PFSK-1 (cell line): ENCODE measurements around the gene ROBO1.

Experiments used
- SIN3A ChIP-seq: IDR thresholded peaks from 2 replicates; pipeline ENCODE4 v1.6.1; 2012; ENCODE audit warnings: mild to moderate bottlenecking, low read length, moderate library complexity, borderline replicate concordance; ENCODE audit not compliant: insufficient read depth
- TAF1 ChIP-seq: IDR thresholded peaks from 2 replicates; pipeline ENCODE4 v1.6.1; 2012; ENCODE audit warnings: low read length, control low read depth, borderline replicate concordance; ENCODE audit not compliant: insufficient read depth

DNA sequence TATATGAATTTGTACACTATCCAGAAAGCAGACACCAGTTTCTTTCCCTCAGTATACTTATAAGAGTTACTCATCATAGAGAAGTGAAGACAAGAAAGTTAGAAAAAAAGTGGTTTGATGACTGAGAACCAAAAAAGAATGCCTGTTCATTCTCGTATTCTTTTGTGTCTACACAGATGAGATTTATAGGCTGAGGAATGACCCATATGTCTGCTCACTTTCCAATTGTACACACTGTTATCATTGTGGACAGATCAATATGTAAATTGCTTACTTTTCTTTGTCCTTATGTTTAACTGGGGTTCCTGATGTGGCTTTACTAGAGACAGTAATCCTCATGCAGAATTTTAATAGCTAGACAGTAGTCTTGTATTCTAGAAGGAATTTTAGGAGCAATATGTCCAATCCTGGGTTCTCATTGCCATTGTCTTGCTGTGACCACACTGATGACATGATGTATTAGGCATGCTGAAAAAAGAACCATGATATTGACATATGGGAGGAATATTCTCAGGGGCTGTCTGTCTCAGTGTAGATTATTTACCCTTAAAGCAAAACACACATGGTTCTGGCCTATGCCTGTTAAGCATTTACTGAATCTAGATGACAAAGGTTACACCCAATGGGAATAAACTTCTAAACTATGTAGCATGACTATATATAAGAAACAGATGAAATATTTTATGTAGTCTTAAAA is 669.7 kb downstream of the ROBO1 start:
- TF ChIP-seq SIN3A (no peak), TAF1 (no peak)
